A549 (cell line): ENCODE measurements around the gene RBL1.
"Not testable (repeated sequence)": the region's sequence is repeated elsewhere in the genome, so short reads cannot be mapped to it uniquely, and the experiment has no call there.

Experiments used
- CBX8 ChIP-seq: fragments of 200-600 bp; sonication (generic); IDR thresholded peaks from 2 replicates; pipeline ENCODE4 v1.6.1; 2016
- CTCF ChIP-seq: fragments of >200 bp; sonication (Bioruptor Twin); formaldehyde crosslinking; IDR thresholded peaks from 3 replicates; pipeline ENCODE4 v1.5.1; 2016
- EP300 ChIP-seq, 2 experiments: fragments of >200 bp; sonication (Bioruptor Twin); formaldehyde crosslinking; IDR thresholded peaks; 2 replicates in 1 of 2; 3 replicates in 1 of 2; pipeline ENCODE4 v1.6.1; 2016 to 2017
- FOSL2 ChIP-seq, 2 experiments: fragments of 450-650 bp in 1 of 2; fragments of >200 bp in 1 of 2; sonication (Bioruptor Twin) in 1 of 2; formaldehyde crosslinking; IDR thresholded peaks; 2 replicates each; pipeline versions ENCODE4 v1.5.0 to v1.6.1; 2016 to 2020; ENCODE audit warnings: mild to moderate bottlenecking in 1 of 2, moderate library complexity in 1 of 2
- MAZ ChIP-seq: fragments of 150-350 bp; IDR thresholded peaks from 2 replicates; pipeline ENCODE4 v1.6.1; 2014; ENCODE audit warnings: antibody characterized with exemption, low read depth, low read length, borderline replicate concordance
- MYC ChIP-seq: IDR thresholded peaks from 2 replicates; pipeline ENCODE4 v1.6.1; 2012; ENCODE audit warnings: mild to moderate bottlenecking, inconsistent platforms, low read length, improper control_type of control experiment, borderline replicate concordance
- POLR2A ChIP-seq: IDR thresholded peaks from 2 replicates; pipeline ENCODE4 v1.6.1; 2012; ENCODE audit warnings: mild to moderate bottlenecking, low read length
- RAD21 ChIP-seq, 2 experiments: fragments of >200 bp in 1 of 2; sonication (Bioruptor Twin) in 1 of 2; formaldehyde crosslinking in 1 of 2; IDR thresholded peaks in 1 of 2; conservative IDR thresholded peaks in 1 of 2; 2 replicates in 1 of 2; 3 replicates in 1 of 2; pipeline ENCODE4 v1.6.1; 2012 to 2018; ENCODE audit warnings: inconsistent platforms in 1 of 2
- RFX5 ChIP-seq: fragments of 450-650 bp; IDR thresholded peaks from 2 replicates; pipeline ENCODE4 v1.7.1; 2014; ENCODE audit warnings: antibody characterized with exemption, mild to moderate bottlenecking, moderate library complexity
- SMC3 ChIP-seq: fragments of >200 bp; sonication (Bioruptor Twin); formaldehyde crosslinking; IDR thresholded peaks from 3 replicates; pipeline ENCODE4 v1.6.1; 2018; ENCODE audit warnings: inconsistent platforms
- ZNF302 ChIP-seq: fragments of 250-450 bp; sonication (Bioruptor Pico); IDR thresholded peaks from 2 replicates; pipeline ENCODE4 v1.9.0; 2021; ENCODE audit warnings: inconsistent platforms, mild to moderate bottlenecking, moderate library complexity
- TF ChIP-seq, protein P1 (sequence below): fragments of 200-600 bp; sonication (generic); IDR thresholded peaks from 2 replicates; pipeline ENCODE4 v1.6.1; 2016; ENCODE audit warnings: antibody characterized with exemption, mild to moderate bottlenecking, moderate library complexity

GRCh38 chr20:37001634-37002033 is 94.2 kb downstream of the RBL1 start:
- TF ChIP-seq CTCF; RAD21 (conservative IDR thresholded peaks at IDR 0.05 in 1 of 2, IDR thresholded peaks at IDR 0.05 in 1 of 2); EP300 (IDR thresholded peaks at IDR 0.05); SMC3; POLR2A; MYC; ZNF302 (CRISPR knock-in tag); MAZ; CBX8; RFX5; FOSL2 (IDR thresholded peaks at IDR 0.05); FOSL2 (CRISPR knock-in tag; IDR thresholded peaks at IDR 0.05): not testable (repeated sequence)
- TF ChIP-seq, protein P1, sequence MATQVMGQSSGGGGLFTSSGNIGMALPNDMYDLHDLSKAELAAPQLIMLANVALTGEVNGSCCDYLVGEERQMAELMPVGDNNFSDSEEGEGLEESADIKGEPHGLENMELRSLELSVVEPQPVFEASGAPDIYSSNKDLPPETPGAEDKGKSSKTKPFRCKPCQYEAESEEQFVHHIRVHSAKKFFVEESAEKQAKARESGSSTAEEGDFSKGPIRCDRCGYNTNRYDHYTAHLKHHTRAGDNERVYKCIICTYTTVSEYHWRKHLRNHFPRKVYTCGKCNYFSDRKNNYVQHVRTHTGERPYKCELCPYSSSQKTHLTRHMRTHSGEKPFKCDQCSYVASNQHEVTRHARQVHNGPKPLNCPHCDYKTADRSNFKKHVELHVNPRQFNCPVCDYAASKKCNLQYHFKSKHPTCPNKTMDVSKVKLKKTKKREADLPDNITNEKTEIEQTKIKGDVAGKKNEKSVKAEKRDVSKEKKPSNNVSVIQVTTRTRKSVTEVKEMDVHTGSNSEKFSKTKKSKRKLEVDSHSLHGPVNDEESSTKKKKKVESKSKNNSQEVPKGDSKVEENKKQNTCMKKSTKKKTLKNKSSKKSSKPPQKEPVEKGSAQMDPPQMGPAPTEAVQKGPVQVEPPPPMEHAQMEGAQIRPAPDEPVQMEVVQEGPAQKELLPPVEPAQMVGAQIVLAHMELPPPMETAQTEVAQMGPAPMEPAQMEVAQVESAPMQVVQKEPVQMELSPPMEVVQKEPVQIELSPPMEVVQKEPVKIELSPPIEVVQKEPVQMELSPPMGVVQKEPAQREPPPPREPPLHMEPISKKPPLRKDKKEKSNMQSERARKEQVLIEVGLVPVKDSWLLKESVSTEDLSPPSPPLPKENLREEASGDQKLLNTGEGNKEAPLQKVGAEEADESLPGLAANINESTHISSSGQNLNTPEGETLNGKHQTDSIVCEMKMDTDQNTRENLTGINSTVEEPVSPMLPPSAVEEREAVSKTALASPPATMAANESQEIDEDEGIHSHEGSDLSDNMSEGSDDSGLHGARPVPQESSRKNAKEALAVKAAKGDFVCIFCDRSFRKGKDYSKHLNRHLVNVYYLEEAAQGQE = not testable (repeated sequence)
